Cardiac muscle cell (in vitro differentiated cells and primary cell): ENCODE data around the gene RAPGEF1. TPM values are rescaled to one million over a fixed set of nuclear protein-coding genes. Genes with fewer than 3 reads are reported as not detected.
A peak's percentile ranks its signal among the peaks of the same experiment; 100 is the strongest.

Experiments
- DNase-seq, 2 donors: peaks; one replicate each; pipeline versions ENCODE4 v3.0.0 to v3.0.0-alpha.2; 2010 to 2017; ENCODE audit warnings: low read depth in 1 of 2, low spot score in 1 of 2
- H3K27ac ChIP-seq: fragments of 200-600 bp; sonication (generic); 2 replicates; pipeline ENCODE4 v1.5.1; 2016
- H3K27me3 ChIP-seq: fragments of 200-600 bp; sonication (generic); 2 replicates; pipeline ENCODE4 v1.6.0; 2016; ENCODE audit warnings: control low read depth
- H3K36me3 ChIP-seq: fragments of 200-600 bp; sonication (generic); 2 replicates; pipeline ENCODE4 v1.5.1; 2016; ENCODE audit warnings: control low read depth
- H3K4me1 ChIP-seq: fragments of 200-600 bp; sonication (generic); 2 replicates; pipeline ENCODE4 v1.8.1; 2017; ENCODE audit warnings: low read depth, mild to moderate bottlenecking, mixed run types
- H3K4me3 ChIP-seq: fragments of 200-600 bp; sonication (generic); 2 replicates; pipeline ENCODE4 v1.5.1; 2016; ENCODE audit warnings: mild to moderate bottlenecking
- H3K9me3 ChIP-seq: fragments of 200-600 bp; sonication (generic); 2 replicates; pipeline ENCODE4 v1.5.1; 2017; ENCODE audit warnings: low read depth, mild to moderate bottlenecking, control low read depth
- polyA plus RNA-seq: library from polyadenylated mRNA; unstranded; fragments of >200 nt; fragmentation: Nextera tagmentation; extraction: Ambion mirVana; gene quantifications from 2 replicates; pipeline ENCODE4 v1.2.1, GENCODE V29; 2016
- total RNA-seq: library from RNA; depleted of rRNA; stranded (reverse); fragments of >200 nt; gene quantifications from 2 replicates; pipeline ENCODE4 v1.2.3, GENCODE V29; 2016
- TF ChIP-seq, protein P1 (sequence below): IDR thresholded peaks from 2 replicates; pipeline ENCODE4 v1.5.1; 2012; ENCODE audit warnings: low read depth, mild to moderate bottlenecking, low read length

Gene RAPGEF1
- total and polyA plus RNA-seq, 2 experiments from 2014 or later: 42.1 to 51.1 TPM

DNA sequence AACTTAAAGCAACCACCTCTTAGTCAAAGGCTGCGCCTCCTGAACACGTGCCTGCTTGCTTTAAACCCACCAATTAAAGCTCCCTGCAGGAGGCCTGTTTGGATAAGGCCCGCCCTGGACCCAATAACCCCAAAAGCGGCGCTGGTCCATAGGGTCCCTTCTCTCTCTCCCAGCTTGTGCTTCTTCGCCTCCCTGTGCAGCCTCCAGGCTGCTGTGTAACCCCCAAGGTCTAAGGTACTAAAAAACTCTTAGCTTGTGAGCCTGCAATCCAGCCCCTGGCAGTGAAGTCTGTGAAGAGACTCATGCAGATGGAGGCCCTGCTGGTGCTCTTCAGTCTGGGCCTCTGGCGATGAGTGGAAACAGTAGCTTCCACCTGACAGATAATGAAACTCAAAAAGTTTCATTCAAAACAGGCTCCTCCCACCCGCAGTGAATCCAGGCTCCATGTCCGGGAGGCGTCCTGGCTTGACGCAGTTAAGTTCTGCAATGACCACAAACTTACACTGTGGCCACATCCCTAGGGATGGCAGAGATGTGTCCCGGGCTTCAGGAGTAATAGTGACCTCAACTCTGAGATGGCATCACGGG, 97.3 kb downstream of the RAPGEF1 start:
- H3K27ac ChIP-seq: no peak overlapping the region
- no peak for DNase-seq
- peaks cover 52% of the 10 kb centered on the region for H3K27me3 ChIP-seq
- TF ChIP-seq, protein P1, sequence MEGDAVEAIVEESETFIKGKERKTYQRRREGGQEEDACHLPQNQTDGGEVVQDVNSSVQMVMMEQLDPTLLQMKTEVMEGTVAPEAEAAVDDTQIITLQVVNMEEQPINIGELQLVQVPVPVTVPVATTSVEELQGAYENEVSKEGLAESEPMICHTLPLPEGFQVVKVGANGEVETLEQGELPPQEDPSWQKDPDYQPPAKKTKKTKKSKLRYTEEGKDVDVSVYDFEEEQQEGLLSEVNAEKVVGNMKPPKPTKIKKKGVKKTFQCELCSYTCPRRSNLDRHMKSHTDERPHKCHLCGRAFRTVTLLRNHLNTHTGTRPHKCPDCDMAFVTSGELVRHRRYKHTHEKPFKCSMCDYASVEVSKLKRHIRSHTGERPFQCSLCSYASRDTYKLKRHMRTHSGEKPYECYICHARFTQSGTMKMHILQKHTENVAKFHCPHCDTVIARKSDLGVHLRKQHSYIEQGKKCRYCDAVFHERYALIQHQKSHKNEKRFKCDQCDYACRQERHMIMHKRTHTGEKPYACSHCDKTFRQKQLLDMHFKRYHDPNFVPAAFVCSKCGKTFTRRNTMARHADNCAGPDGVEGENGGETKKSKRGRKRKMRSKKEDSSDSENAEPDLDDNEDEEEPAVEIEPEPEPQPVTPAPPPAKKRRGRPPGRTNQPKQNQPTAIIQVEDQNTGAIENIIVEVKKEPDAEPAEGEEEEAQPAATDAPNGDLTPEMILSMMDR: no peak
- H3K4me1 ChIP-seq: peaks cover 15% of the 10 kb centered on the region
- no peaks in the 10 kb centered on the region for H3K9me3 ChIP-seq
- no peak overlapping the region for H3K4me3 ChIP-seq
- no peaks in the 10 kb centered on the region for H3K36me3 ChIP-seq

DNA sequence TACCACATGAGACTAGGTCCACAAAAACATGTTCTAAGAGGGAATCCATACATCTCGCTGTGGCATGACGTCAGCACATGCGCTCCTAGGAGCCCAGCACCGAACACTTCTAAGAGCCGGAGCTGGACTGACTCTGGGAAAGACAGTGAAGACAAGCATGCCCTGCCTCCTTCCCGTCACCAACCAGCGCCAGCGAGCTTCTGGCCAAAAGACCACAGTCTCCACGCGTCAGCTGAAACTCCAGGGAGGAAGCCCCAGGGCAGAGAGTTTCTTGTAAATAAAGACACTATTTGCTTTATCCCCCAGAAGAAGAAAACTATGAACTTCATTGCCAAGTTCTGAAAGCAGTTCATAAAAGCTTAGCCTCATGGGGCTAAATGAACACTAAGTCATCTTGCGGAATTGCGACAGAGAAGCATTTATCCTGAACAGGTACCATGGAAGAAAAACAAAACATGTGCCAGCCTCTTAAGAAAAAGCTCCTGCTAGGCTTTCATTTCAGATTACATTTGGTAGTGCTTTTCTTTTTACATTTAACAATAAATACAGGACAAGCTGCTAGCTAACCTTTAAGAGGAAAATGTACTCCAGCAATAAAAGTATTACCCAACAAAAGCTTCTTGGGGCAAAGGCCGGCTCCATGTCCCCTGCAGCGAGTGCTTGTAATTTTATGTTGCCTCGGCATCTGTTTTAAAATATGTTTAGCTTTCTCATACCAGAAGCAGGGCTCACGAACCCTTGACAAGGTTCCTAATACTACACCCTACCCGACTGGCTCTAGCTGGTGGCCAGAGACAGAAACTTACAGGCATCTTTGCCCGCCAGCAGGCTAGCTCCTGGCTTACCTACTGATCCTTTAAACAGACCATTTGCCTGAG, 98.0 kb downstream of the RAPGEF1 start:
- Histone ChIP-seq H3K36me3 (no peaks in the 10 kb centered on the region), H3K27ac (no peak overlapping the region), H3K4me1 (peaks cover 15% of the 10 kb centered on the region), H3K27me3 (peaks cover 45% of the 10 kb centered on the region), H3K4me3 (no peak overlapping the region), H3K9me3 (no peaks in the 10 kb centered on the region)
- TF ChIP-seq, protein P1: no peak
- DNase-seq: no peak

DNA sequence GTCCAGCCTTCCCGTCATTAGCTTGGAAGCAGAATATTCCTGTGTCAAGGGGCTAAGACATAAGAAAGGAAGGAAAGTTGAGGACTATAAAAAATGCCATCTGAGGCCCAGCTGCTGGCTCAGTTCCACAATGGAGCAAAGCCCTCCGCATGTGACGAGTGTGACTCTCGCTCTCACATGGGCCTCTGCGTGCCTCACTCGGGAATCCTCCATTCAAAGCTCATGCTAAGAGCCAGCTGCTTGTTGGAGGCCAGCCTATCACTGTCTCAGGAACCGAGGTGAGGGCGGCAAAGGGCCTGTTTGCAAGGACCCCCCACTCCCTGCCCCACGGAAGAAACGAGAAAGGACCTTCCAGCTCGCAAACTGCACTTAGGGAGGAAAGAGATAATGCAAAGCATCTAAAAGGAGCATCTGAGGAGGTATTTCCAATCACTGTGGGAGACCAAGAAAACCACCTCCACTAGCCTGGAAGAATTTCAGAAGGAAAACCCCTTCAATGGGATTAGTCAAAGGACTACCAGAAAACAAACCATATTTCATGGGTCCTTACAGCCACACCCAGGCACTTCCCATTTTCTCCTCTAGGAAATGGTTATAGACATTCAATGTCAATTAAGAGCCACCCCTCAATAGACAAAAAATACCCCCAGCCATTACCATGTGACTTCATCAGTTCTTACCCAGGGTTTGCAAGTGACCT, 99.3 kb downstream of the RAPGEF1 start:
- H3K9me3 ChIP-seq: no peaks in the 10 kb centered on the region
- peaks cover 45% of the 10 kb centered on the region for H3K27me3 ChIP-seq
- DNase-seq: peak in 1 of 2 donors; percentile 57
- H3K27ac ChIP-seq: no peak overlapping the region
- peaks cover 11% of the 10 kb centered on the region for H3K4me1 ChIP-seq
- TF ChIP-seq, protein P1: no peak
- H3K4me3 ChIP-seq: no peak overlapping the region
- no peaks in the 10 kb centered on the region for H3K36me3 ChIP-seq

DNA sequence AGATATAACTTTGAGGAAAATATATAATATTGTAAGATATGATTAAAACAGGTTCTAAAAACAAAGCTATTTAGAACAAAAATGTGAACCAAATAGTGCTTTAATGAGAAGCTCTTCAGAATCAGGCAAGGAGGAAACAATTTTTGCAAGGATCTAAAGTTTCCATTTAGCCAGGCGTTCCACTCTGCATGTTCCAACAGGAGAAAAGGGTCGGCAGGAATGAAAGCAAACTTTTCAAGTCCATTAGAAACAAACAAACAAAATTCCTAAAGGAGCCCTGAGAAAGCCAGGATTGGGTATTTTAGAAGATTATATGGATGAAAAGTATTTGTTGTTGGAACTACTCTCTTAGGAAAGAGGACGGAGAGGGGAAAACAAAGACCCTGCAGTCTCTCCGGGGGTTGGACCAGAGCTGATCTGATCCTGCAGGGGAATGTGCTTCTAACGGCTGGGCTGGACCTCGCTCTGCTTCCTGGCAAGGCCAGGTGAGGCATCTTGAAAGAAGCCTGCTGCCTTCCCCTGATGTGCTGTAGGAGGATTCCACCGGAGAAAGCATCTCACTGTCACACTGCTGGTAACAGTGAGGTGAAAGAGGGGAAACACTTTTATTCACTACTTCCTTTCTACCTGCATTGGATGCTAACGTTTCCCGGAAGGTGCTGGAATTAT, 100.0 kb downstream of the RAPGEF1 start:
- H3K9me3 ChIP-seq: no peaks in the 10 kb centered on the region
- no peak overlapping the region for H3K27ac ChIP-seq
- H3K4me1 ChIP-seq: peaks cover 10% of the 10 kb centered on the region
- H3K4me3 ChIP-seq: no peak overlapping the region
- TF ChIP-seq, protein P1: no peak
- H3K36me3 ChIP-seq: no peaks in the 10 kb centered on the region
- peaks cover 45% of the 10 kb centered on the region for H3K27me3 ChIP-seq
- no peak for DNase-seq

DNA sequence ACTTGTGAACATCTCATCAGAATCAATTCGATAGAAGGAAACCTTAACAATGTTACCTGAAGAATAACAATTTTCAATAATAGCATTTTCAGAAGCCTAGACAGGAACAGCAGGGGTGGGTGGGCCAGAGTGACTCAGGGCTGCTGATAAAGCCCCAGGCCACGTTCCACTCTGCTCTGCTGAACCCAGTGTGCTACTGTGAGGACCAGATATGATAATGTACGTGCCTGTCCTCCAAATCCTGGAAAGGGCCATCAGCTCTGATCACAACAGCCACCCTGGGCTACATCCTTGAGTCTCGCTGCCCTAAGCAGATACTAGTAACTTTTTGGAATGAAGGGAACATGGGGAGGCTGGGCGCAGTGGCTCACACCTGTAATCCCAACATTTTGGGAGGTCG, 103.3 kb downstream of the RAPGEF1 start:
- DNase-seq: no peak
- Histone ChIP-seq H3K36me3 (no peaks in the 10 kb centered on the region), H3K9me3 (no peaks in the 10 kb centered on the region), H3K4me1 (peaks cover 5% of the 10 kb centered on the region), H3K4me3 (no peak overlapping the region), H3K27ac (no peak overlapping the region), H3K27me3 (peaks cover 22% of the 10 kb centered on the region)
- TF ChIP-seq, protein P1: no peak
